H9 (cell line): Measurements from ENCODE around the gene PIGB. TPM values are rescaled to one million over a fixed set of nuclear protein-coding genes. Genes with fewer than 3 reads are reported as not detected.

Source experiments
- DNase-seq: peaks from one replicate; pipeline ENCODE4 v3.0.0-alpha.2; 2017
- H2AFZ ChIP-seq: one replicate; pipeline ENCODE4 v1.6.1; 2013; ENCODE audit warnings: mild to moderate bottlenecking, low read length, control low read depth, moderate library complexity
- H2AK5ac ChIP-seq: 2 replicates; pipeline ENCODE4 v1.6.1; 2013; ENCODE audit warnings: low read length, control low read depth, mixed read lengths; ENCODE audit not compliant: insufficient read length
- H2BK120ac ChIP-seq: one replicate; pipeline ENCODE4 v1.6.1; 2013; ENCODE audit warnings: low read depth, mild to moderate bottlenecking, low read length, control low read depth, inconsistent platforms; ENCODE audit not compliant: poor library complexity, severe bottlenecking
- H2BK12ac ChIP-seq: 2 replicates; pipeline ENCODE4 v1.6.1; 2013; ENCODE audit warnings: low read length, control low read depth, mixed read lengths, low read depth; ENCODE audit not compliant: insufficient read length
- H2BK15ac ChIP-seq: 2 replicates; pipeline ENCODE4 v1.6.1; 2013; ENCODE audit warnings: low read depth, low read length, control low read depth
- H2BK20ac ChIP-seq: one replicate; pipeline ENCODE4 v1.6.1; 2013; ENCODE audit warnings: low read depth, mild to moderate bottlenecking, low read length, control low read depth, inconsistent platforms; ENCODE audit not compliant: poor library complexity, severe bottlenecking
- H2BK5ac ChIP-seq: 2 replicates; pipeline ENCODE4 v1.6.1; 2013; ENCODE audit warnings: low read length, control low read depth, mixed read lengths; ENCODE audit not compliant: insufficient read length
- H3K14ac ChIP-seq: 2 replicates; pipeline ENCODE4 v1.6.1; 2013; ENCODE audit warnings: low read length, control low read depth; ENCODE audit not compliant: insufficient read depth
- H3K18ac ChIP-seq: 2 replicates; pipeline ENCODE4 v1.6.1; 2013; ENCODE audit warnings: low read depth, mild to moderate bottlenecking, mixed read lengths, low read length, control low read depth; ENCODE audit not compliant: insufficient read length
- H3K23ac ChIP-seq: 2 replicates; pipeline ENCODE4 v1.6.1; 2013; ENCODE audit warnings: low read length, control low read depth, mixed read lengths, low read depth; ENCODE audit not compliant: insufficient read length
- H3K23me2 ChIP-seq: 2 replicates; pipeline ENCODE4 v1.6.1; 2013; ENCODE audit warnings: low read depth, mild to moderate bottlenecking, mixed read lengths, low read length, control low read depth; ENCODE audit not compliant: insufficient read length, poor library complexity, severe bottlenecking
- H3K27ac ChIP-seq: 2 replicates; pipeline ENCODE4 v1.5.1; 2013; ENCODE audit warnings: low read length, control low read depth, mixed read lengths, low read depth; ENCODE audit not compliant: insufficient read length
- H3K27me3 ChIP-seq: 2 replicates; pipeline ENCODE4 v1.6.1; 2013; ENCODE audit warnings: low read length, control low read depth, inconsistent platforms; ENCODE audit not compliant: insufficient read depth
- H3K4ac ChIP-seq: 2 replicates; pipeline ENCODE4 v1.6.1; 2013; ENCODE audit warnings: low read depth, mild to moderate bottlenecking, control low read depth, inconsistent platforms, low read length, moderate library complexity
- H3K4me1 ChIP-seq: 2 replicates; pipeline ENCODE4 v1.6.1; 2013; ENCODE audit warnings: low read length, control low read depth, inconsistent platforms; ENCODE audit not compliant: insufficient read depth
- H3K4me2 ChIP-seq: 2 replicates; pipeline ENCODE4 v1.6.1; 2013; ENCODE audit warnings: low read length, control low read depth, mixed read lengths; ENCODE audit not compliant: insufficient read length, insufficient read depth
- H3K56ac ChIP-seq: 2 replicates; pipeline ENCODE4 v1.6.1; 2013; ENCODE audit warnings: low read depth, mild to moderate bottlenecking, mixed read lengths, low read length, control low read depth; ENCODE audit not compliant: insufficient read length
- H3K79me1 ChIP-seq: 2 replicates; pipeline ENCODE4 v1.6.1; 2013; ENCODE audit warnings: low read depth, mild to moderate bottlenecking, moderate library complexity, low read length, control low read depth, inconsistent platforms; ENCODE audit not compliant: insufficient read depth, poor library complexity, severe bottlenecking
- H3K79me2 ChIP-seq: 2 replicates; pipeline ENCODE4 v1.6.1; 2013; ENCODE audit warnings: low read length, control low read depth, inconsistent platforms; ENCODE audit not compliant: insufficient read depth
- H3K9ac ChIP-seq: 2 replicates; pipeline ENCODE4 v1.6.1; 2013; ENCODE audit warnings: low read length, control low read depth, mixed read lengths; ENCODE audit not compliant: insufficient read length; ENCODE audit errors: extremely low read depth
- H3K9me3 ChIP-seq: one replicate; pipeline ENCODE4 v1.6.1; 2013; ENCODE audit warnings: low read depth, low read length, inconsistent platforms; ENCODE audit not compliant: control insufficient read depth
- H3T11ph ChIP-seq: one replicate; pipeline ENCODE4 v1.6.1; 2013; ENCODE audit warnings: mild to moderate bottlenecking, low read length, control low read depth, inconsistent platforms
- H4K20me1 ChIP-seq: one replicate; pipeline ENCODE4 v1.6.1; 2013; ENCODE audit not compliant: control insufficient read depth, insufficient read length, insufficient read depth
- H4K5ac ChIP-seq: 2 replicates; pipeline ENCODE4 v1.6.1; 2013; ENCODE audit warnings: low read depth, mild to moderate bottlenecking, mixed read lengths, low read length, control low read depth; ENCODE audit not compliant: insufficient read length
- H4K8ac ChIP-seq: replicated peaks from 2 replicates; pipeline ENCODE4 v1.6.1; 2013; ENCODE audit warnings: low read length, control low read depth, mixed read lengths, low read depth; ENCODE audit not compliant: insufficient read length
- H4K91ac ChIP-seq: 2 replicates; pipeline ENCODE4 v1.6.1; 2013; ENCODE audit warnings: low read depth, mild to moderate bottlenecking, moderate library complexity, mixed read lengths, low read length, control low read depth; ENCODE audit not compliant: insufficient read length
- H3K27ac Mint-ChIP-seq, 3 experiments: 2 replicates in 2 of 3; 3 replicates in 1 of 3; pipeline ENCODE4 v1.8.0; 2020 to 2021; ENCODE audit warnings: mixed read lengths in 3 of 3, mild to moderate bottlenecking in 1 of 3, moderate library complexity in 1 of 3
- H3K27me3 Mint-ChIP-seq: 2 replicates; pipeline ENCODE4 v1.8.0; 2021; ENCODE audit warnings: low read depth, mild to moderate bottlenecking, moderate library complexity, mixed read lengths
- H3K36me3 Mint-ChIP-seq, 3 experiments: 2 replicates in 2 of 3; 3 replicates in 1 of 3; pipeline ENCODE4 v1.8.0; 2020 to 2021; ENCODE audit warnings: low read depth in 3 of 3, mixed read lengths in 3 of 3; ENCODE audit not compliant: insufficient read depth in 1 of 3
- H3K4me1 Mint-ChIP-seq, 2 experiments: 2 replicates each; pipeline ENCODE4 v1.8.0; 2020; ENCODE audit warnings: mixed read lengths in 2 of 2
- H3K4me3 Mint-ChIP-seq, 2 experiments: 2 replicates in 1 of 2; 3 replicates in 1 of 2; pipeline ENCODE4 v1.8.0; 2020 to 2021; ENCODE audit warnings: mild to moderate bottlenecking in 2 of 2, mixed read lengths in 2 of 2, moderate library complexity in 1 of 2
- H3K9me3 Mint-ChIP-seq, 2 experiments: 2 replicates in 1 of 2; 3 replicates in 1 of 2; pipeline ENCODE4 v1.8.0; 2020; ENCODE audit warnings: mild to moderate bottlenecking in 2 of 2, mixed read lengths in 2 of 2, moderate library complexity in 1 of 2
- CTCF ChIP-seq: fragments of 200-600 bp; sonication (generic); conservative IDR thresholded peaks from 3 replicates; pipeline ENCODE4 v1.8.0; 2021; ENCODE audit warnings: antibody characterized with exemption, mild to moderate bottlenecking
- WGBS: extraction: QIAGEN DNeasy Blood & Tissue Kit; methylation state at CpG from one replicate; pipeline ENCODE4 v1.1.7; 2013; ENCODE audit warnings: missing lambda C conversion rate, low lambda C conversion rate, mixed read lengths; ENCODE audit not compliant: insufficient read length; ENCODE audit errors: extremely low coverage; 5-methylcytosine and 5-hydroxymethylcytosine counted together
- total RNA-seq: library from RNA; stranded (reverse); gene quantifications from 2 replicates; pipeline ENCODE4 v1.2.1, GENCODE V29; 2021

PIGB gene
- total RNA-seq, 1 experiment from 2014 or later: 6.7 TPM

DNA sequence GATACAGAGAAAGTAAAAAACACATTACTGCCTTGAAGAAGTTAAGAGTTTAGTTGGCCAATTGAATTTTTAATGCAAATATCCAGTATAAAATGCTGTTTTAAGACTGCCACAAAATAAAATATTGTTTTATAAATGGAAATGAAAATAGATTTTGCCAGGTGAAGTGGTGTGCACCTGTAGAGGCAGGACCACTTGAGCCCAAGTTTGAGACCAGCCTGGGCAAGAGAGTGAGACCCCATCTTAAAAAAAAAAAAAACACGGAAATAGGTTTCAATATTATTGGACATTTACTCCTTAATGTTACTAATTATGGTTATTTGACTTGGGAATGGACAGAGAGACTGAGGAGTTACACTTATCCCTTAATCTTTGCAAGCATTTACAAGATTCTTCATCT lies 1.9 kb downstream of the PIGB start:
- Histone ChIP-seq H2BK5ac (no peak overlapping the region), H3K4ac (no peak overlapping the region), H3K23ac (no peak overlapping the region), H4K5ac (no peak overlapping the region), H3T11ph (no peak overlapping the region), H2BK12ac (no peak overlapping the region), H4K20me1 (no peaks in the 10 kb centered on the region), H3K9me3 (no peaks in the 10 kb centered on the region), H2BK20ac (no peak overlapping the region), H2BK120ac (no peak overlapping the region), H3K14ac (no peak overlapping the region), H3K9ac (no peak overlapping the region), H2AFZ (no peak overlapping the region), H2BK15ac (no peak overlapping the region), H3K79me2 (no peaks in the 10 kb centered on the region), H3K27me3 (no peaks in the 10 kb centered on the region), H4K91ac (no peak overlapping the region), H3K18ac (no peak overlapping the region), H3K27ac (no peak overlapping the region), H2AK5ac (no peak overlapping the region), H3K4me1 (no peaks in the 10 kb centered on the region), H3K56ac (no peak overlapping the region), H4K8ac (no peak overlapping the region), H3K4me2 (no peak overlapping the region), H3K79me1 (no peaks in the 10 kb centered on the region), H3K23me2 (peaks cover 4% of the 10 kb centered on the region)
- Mint-ChIP-seq H3K27me3 (no peaks in the 10 kb centered on the region), H3K4me1 (peaks cover 16 to 31% of the 10 kb centered on the region in 2 experiments), H3K27ac (no peak overlapping the region), H3K36me3 (peaks cover 0 to 3% (median 2%) of the 10 kb centered on the region in 3 experiments; a peak in 3 of 7 replicates), H3K9me3 (no peaks in the 10 kb centered on the region), H3K4me3 (no peak overlapping the region)
- TF ChIP-seq CTCF: no peak
- WGBS: no CpG with 5 or more reads among the region's 1 CpG
- DNase-seq: no peak
